ENCODE data around the gene PRKCE. TPM values are rescaled to one million over a fixed set of nuclear protein-coding genes. Genes with fewer than 3 reads are reported as not detected.

The PRKCE gene
- total and polyA plus RNA-seq, 2 donors (not counting 1 experiment from before 2014, with no cell fraction given): 14.1 to 19.0 TPM

DNA sequence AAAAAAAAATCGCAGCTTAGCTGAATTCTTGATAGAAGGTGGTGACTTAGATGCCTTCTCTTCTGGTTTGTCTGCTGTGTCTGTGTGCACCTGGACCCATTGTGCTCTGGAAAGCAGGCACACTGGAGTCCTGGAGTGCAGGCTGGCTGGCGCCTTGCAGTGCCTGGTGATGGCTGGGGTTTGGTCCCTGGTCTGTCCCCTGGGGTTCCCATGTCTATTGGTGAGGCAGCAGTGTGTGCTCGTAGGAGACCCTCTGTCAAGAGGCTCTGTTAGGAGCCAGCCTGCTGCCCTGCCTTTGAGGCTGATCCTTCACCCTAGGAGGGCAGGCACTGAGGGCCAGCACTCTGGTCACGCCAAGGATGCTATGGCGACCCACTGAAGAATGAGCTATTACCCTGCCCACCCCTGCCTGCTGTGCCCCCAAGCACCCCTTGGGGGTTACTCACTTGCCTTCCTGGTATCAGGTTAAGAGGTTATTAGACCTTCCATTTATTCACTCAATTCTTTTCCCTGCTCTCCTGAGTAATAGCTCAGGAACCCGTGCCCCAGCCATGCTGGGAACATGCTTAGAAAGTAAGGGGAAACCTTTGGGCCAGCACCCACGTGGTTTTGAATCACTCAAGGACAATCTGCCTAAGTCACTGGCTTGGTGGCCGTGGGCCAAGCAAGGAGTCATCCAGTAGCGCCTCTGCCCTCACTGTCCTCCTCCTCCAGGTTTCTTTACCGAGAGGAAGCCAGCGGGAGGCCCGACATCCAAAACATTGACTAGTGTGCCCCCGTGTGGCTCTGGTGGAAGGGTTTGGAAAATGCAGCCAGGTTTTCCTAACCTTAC lies 284.5 kb downstream of the PRKCE start:
- Histone ChIP-seq H3K9me3 (ENCODE audit: control insufficient read depth, insufficient read depth, low read depth, low read length) (no peaks in the 10 kb centered on the region), H3K36me3 (ENCODE audit: control insufficient read depth, insufficient read depth, low read length) (no peaks in the 10 kb centered on the region), H3K4me3 (replicated peaks in 1 of 4; ENCODE audit: control extremely low read depth in 1 of 4, insufficient read depth in 1 of 4, low read depth in 3 of 4, low read length in 4 of 4) (no peak overlapping the region), H3K79me2 (ENCODE audit: control insufficient read depth, insufficient read depth, low read length) (no peaks in the 10 kb centered on the region), H3K27me3 (ENCODE audit: control insufficient read depth, insufficient read depth, low read length) (no peaks in the 10 kb centered on the region), H3K9ac (ENCODE audit: insufficient read depth, low read length) (peak overlapping the region; percentile 4), H3K4me1 (ENCODE audit: control insufficient read depth, extremely low read depth, insufficient read depth, low read length) (peaks cover 19% of the 10 kb centered on the region), H3K27ac (ENCODE audit: insufficient read depth, low read length) (peak overlapping the region; percentile 70), H2AFZ (ENCODE audit: low read length) (no peak overlapping the region), H4K20me1 (ENCODE audit: control insufficient read depth, extremely low read depth, insufficient read depth, low read length) (no peaks in the 10 kb centered on the region), H3K4me2 (ENCODE audit: extremely low read depth, insufficient read depth, low read length) (no peak overlapping the region)
- no peak for TF ChIP-seq EZH2 (IDR thresholded peaks at IDR 0.05; ENCODE audit: low read length, missing control alignments)
- TF ChIP-seq, protein P1, sequence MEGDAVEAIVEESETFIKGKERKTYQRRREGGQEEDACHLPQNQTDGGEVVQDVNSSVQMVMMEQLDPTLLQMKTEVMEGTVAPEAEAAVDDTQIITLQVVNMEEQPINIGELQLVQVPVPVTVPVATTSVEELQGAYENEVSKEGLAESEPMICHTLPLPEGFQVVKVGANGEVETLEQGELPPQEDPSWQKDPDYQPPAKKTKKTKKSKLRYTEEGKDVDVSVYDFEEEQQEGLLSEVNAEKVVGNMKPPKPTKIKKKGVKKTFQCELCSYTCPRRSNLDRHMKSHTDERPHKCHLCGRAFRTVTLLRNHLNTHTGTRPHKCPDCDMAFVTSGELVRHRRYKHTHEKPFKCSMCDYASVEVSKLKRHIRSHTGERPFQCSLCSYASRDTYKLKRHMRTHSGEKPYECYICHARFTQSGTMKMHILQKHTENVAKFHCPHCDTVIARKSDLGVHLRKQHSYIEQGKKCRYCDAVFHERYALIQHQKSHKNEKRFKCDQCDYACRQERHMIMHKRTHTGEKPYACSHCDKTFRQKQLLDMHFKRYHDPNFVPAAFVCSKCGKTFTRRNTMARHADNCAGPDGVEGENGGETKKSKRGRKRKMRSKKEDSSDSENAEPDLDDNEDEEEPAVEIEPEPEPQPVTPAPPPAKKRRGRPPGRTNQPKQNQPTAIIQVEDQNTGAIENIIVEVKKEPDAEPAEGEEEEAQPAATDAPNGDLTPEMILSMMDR (conservative IDR thresholded peaks at IDR 0.05 in 1 of 2, IDR thresholded peaks at IDR 0.05 in 1 of 2; ENCODE audit: low read depth in 1 of 2, low read length in 2 of 2): peak; percentile 69 to 79
- peak; percentile 97 to 99 for DNase-seq (ENCODE audit: low read depth in 2 of 2)

DNA sequence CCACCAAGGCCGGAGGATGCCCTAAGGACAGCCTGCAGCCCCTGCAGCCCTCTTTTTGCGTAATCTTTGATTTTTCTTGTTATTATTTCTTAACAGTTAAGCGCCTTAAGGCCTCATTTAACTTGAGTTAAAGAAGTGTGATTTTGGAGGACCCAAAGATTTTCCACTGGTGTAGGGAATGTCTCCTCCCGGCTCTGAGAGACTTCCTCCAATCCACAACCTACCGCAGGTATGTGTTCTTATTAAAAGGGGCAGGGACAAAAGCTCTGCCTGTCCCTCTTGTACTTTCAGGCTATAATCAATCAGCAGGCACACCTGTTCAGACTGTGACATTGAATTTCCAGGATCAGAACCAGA lies 285.1 kb downstream of the PRKCE start:
- no peaks in the 10 kb centered on the region for H4K20me1 ChIP-seq (ENCODE audit: control insufficient read depth, extremely low read depth, insufficient read depth, low read length)
- H3K9ac ChIP-seq (ENCODE audit: insufficient read depth, low read length): peak overlapping the region; percentile 10
- no peak overlapping the region for H3K4me3 ChIP-seq (replicated peaks in 1 of 4; ENCODE audit: control extremely low read depth in 1 of 4, insufficient read depth in 1 of 4, low read depth in 3 of 4, low read length in 4 of 4)
- H3K27me3 ChIP-seq (ENCODE audit: control insufficient read depth, insufficient read depth, low read length): no peaks in the 10 kb centered on the region
- H3K27ac ChIP-seq (ENCODE audit: insufficient read depth, low read length): peak overlapping the region; percentile 2
- no peak overlapping the region for H3K4me2 ChIP-seq (ENCODE audit: extremely low read depth, insufficient read depth, low read length)
- H2AFZ ChIP-seq (ENCODE audit: low read length): no peak overlapping the region
- H3K4me1 ChIP-seq (ENCODE audit: control insufficient read depth, extremely low read depth, insufficient read depth, low read length): peaks cover 19% of the 10 kb centered on the region
- TF ChIP-seq, protein P1 (conservative IDR thresholded peaks at IDR 0.05 in 1 of 2, IDR thresholded peaks at IDR 0.05 in 1 of 2; ENCODE audit: low read depth in 1 of 2, low read length in 2 of 2): no peak
- TF ChIP-seq EZH2 (IDR thresholded peaks at IDR 0.05; ENCODE audit: low read length, missing control alignments): no peak
- no peak for DNase-seq (ENCODE audit: low read depth in 2 of 2)
- H3K79me2 ChIP-seq (ENCODE audit: control insufficient read depth, insufficient read depth, low read length): no peaks in the 10 kb centered on the region
- H3K9me3 ChIP-seq (ENCODE audit: control insufficient read depth, insufficient read depth, low read depth, low read length): no peaks in the 10 kb centered on the region
- H3K36me3 ChIP-seq (ENCODE audit: control insufficient read depth, insufficient read depth, low read length): no peaks in the 10 kb centered on the region

DNA sequence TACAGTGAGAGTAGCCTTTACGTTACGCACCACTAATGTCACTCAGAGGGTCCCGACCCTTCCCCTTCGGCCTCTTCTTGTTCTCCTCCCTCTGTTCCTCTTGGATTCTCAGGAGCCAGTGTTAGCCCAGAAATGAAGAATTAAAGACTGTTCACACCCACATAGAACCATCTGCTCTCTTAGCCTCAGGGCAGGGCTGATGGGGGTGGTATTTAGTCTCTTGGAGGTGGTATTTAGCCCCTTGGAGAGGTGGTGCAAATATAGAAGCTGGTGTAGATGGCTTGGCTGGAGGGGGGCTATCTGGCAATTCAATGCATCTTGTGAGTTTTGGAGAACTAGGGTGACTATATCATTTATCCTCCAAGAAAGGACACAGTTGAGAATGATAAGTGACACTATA lies 286.5 kb downstream of the PRKCE start:
- H3K9ac ChIP-seq (ENCODE audit: insufficient read depth, low read length): no peak overlapping the region
- no peak overlapping the region for H3K4me2 ChIP-seq (ENCODE audit: extremely low read depth, insufficient read depth, low read length)
- H3K36me3 ChIP-seq (ENCODE audit: control insufficient read depth, insufficient read depth, low read length): no peaks in the 10 kb centered on the region
- no peak for TF ChIP-seq EZH2 (IDR thresholded peaks at IDR 0.05; ENCODE audit: low read length, missing control alignments)
- TF ChIP-seq, protein P1 (conservative IDR thresholded peaks at IDR 0.05 in 1 of 2, IDR thresholded peaks at IDR 0.05 in 1 of 2; ENCODE audit: low read depth in 1 of 2, low read length in 2 of 2): no peak
- no peak overlapping the region for H2AFZ ChIP-seq (ENCODE audit: low read length)
- H3K27me3 ChIP-seq (ENCODE audit: control insufficient read depth, insufficient read depth, low read length): no peaks in the 10 kb centered on the region
- H4K20me1 ChIP-seq (ENCODE audit: control insufficient read depth, extremely low read depth, insufficient read depth, low read length): no peaks in the 10 kb centered on the region
- H3K4me1 ChIP-seq (ENCODE audit: control insufficient read depth, extremely low read depth, insufficient read depth, low read length): peaks cover 22% of the 10 kb centered on the region
- DNase-seq (ENCODE audit: low read depth in 2 of 2): no peak
- H3K4me3 ChIP-seq (replicated peaks in 1 of 4; ENCODE audit: control extremely low read depth in 1 of 4, insufficient read depth in 1 of 4, low read depth in 3 of 4, low read length in 4 of 4): no peak overlapping the region
- H3K79me2 ChIP-seq (ENCODE audit: control insufficient read depth, insufficient read depth, low read length): no peaks in the 10 kb centered on the region
- no peak overlapping the region for H3K27ac ChIP-seq (ENCODE audit: insufficient read depth, low read length)
- H3K9me3 ChIP-seq (ENCODE audit: control insufficient read depth, insufficient read depth, low read depth, low read length): no peaks in the 10 kb centered on the region

Measured in fibroblast of lung (primary cell).